GM19025 (cell line): ENCODE data around the gene MAPK8.

ENCODE experiments used
- ATAC-seq: cut with Tn5 transposase; IDR thresholded peaks from one replicate; pipeline ENCODE4 v1.9.1; 2021; ENCODE audit warnings: mild to moderate bottlenecking, low read depth, moderate library complexity; ENCODE audit not compliant: unreplicated experiment

Gene MAPK8

DNA sequence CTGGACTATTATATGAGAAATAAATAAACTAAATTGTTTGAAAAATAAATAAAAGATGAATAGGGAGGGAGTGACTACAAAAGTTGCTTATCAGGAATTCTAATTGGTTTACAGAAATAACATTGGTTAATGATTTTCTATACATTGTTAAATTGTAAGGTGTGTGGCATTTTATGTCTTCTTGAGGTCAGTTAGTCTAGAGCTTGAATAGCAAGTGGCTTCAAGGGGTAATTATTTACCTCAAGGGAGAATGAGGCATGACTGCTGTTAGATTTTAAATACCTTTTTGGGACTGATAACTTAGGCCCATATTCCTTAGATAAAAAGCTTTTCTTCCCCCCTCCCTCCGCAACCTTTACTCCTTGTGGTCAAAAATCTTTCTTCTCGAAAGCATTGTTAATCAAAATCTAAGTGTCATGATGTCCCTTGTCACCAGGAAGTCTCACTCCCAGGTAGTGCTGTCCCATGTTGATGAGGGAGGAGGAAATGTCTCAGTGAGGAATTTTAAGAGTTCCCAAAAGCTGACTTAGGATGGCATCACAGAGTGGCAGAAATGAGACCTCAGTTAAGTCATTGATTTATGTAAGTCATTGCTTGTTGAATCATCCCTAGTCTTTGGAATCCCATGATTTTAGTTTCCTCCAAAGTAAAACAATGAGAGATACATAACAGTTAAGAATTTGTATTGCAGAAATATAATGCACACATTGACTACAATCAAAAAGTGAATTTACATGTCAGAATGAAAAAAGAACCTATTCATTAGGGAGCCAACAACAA, 71.5 kb downstream of the MAPK8 start:
- ATAC-seq = no peak

DNA sequence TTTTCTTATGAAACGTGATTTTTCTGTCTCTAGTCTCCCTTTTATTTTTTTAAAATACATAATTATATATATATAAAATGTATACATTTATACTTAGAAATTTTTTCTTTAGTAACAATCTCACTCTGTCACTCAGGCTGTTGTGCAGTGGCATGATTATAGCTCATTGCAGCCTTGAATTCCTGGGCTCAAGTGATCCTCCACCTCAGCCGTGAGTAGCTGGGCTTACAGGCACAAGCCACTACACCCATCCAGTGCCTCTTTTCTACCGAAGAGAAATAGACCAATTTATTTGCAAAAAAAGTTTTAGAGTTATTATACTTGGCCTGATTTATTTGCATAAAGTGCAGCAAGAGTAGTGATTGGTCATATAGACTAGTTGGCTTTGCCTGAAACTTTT, 72.2 kb downstream of the MAPK8 start:
- ATAC-seq = no peak

GRCh38 chr10:48381971-48382370, 75.5 kb downstream of the MAPK8 start:
- no peak for ATAC-seq

DNA sequence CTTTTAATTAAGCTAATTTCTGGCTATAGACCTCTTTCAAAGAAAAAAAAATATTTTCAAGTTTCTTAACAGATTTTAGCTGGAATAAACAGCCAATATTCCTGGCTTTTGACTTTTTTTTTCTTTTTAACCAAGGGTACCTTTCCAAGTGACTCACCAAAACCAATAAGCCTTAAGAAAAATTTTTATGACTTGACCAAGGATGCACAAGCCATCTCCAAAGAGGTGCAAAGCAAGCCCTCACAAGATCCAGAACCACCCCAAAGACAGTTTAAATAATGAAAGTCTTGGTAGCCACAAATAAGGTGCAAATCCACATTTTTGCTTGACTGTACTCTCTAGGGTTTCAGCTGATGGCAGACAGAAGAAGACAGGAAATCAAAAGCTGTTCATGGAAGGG, 76.5 kb downstream of the MAPK8 start:
- no peak for ATAC-seq

- ATAC-seq = no peak
Measured at GRCh38 chr10:48383393-48383792, 76.9 kb downstream of the MAPK8 start.

GRCh38 chr10:48384699-48384982, 78.2 kb downstream of the MAPK8 start:
- ATAC-seq = no peak

- ATAC-seq = no peak
Measured at GRCh38 chr10:48389272-48389671, 82.8 kb downstream of the MAPK8 start.

GRCh38 chr10:48389846-48390557, 83.5 kb downstream of the MAPK8 start:
- no peak for ATAC-seq

GRCh38 chr10:48390558-48390871, 84.0 kb downstream of the MAPK8 start:
- ATAC-seq = no peak

GRCh38 chr10:48390933-48391845, 84.7 kb downstream of the MAPK8 start:
- no peak for ATAC-seq

DNA sequence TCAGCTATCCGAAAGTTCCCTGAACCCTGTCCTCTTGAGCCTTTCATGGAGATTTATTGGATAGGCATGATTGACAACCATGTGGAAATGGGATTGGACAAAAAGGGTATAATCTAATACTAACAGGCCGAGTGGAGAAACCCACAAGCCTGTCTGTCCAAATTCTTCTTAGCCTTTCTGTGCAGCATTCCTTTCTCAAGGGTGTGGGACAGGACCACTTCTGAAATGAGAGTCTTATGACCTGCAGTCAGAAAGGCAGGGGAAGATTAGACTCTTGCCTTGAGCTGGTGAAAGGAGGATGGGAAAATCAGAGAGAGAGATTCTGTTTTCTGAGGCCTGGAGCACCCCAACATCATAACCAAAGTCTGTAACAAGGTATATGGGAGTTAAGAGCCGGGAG, 85.5 kb downstream of the MAPK8 start:
- ATAC-seq = no peak

- no peak for ATAC-seq
Measured at GRCh38 chr10:48398261-48398660, 91.8 kb downstream of the MAPK8 start.

DNA sequence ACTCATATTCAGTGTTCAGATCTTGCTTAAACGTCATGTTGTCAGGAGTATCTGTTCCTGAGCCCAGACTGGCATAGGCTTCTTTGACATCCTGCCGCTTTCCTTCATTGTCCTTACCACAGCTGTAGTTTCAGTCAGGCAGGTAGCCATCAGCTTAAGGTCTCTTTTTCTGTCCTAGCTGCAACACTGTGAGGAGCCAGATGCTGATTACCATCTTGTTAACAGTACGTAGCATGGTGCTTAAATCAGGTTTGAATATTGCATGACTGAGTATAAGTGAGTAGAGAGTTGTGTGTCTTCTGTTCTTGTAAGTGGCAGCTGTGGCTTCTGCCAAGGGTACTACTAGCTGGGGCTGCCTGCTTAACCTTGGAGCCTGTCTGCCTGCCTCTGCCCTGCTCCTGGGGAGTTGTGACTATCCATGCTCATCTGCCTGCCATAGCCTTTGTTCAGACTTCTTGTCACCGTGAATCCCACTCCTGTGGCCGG, 92.6 kb downstream of the MAPK8 start:
- no peak for ATAC-seq

DNA sequence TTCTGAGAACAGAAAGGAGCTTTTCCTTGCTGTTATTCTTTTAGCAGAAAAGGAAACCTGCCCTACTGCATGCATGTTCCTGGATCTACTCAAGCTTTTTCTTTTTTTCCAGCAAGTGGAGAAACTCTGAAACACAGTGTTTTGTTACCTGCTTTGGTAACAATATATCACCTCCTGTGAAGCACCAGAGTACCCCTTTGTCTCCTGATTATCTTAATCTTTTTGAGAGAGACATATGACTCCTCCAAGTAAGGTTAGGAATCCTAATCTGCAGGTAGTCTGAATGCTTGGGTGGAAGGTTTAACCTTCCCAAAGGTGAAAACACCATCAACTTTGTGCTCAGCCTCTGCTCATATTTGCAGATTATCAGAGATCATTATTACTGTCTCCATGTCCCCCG, 93.1 kb downstream of the MAPK8 start:
- no peak for ATAC-seq

GRCh38 chr10:48400129-48400849, 93.8 kb downstream of the MAPK8 start:
- ATAC-seq = no peak

GRCh38 chr10:48400850-48401220, 94.4 kb downstream of the MAPK8 start:
- ATAC-seq = no peak

GRCh38 chr10:48404646-48405045, 98.2 kb downstream of the MAPK8 start:
- no peak for ATAC-seq

- ATAC-seq = no peak
Measured at GRCh38 chr10:48406204-48406603, 99.7 kb downstream of the MAPK8 start.

GRCh38 chr10:48406658-48407057, 100.2 kb downstream of the MAPK8 start:
- no peak for ATAC-seq

DNA sequence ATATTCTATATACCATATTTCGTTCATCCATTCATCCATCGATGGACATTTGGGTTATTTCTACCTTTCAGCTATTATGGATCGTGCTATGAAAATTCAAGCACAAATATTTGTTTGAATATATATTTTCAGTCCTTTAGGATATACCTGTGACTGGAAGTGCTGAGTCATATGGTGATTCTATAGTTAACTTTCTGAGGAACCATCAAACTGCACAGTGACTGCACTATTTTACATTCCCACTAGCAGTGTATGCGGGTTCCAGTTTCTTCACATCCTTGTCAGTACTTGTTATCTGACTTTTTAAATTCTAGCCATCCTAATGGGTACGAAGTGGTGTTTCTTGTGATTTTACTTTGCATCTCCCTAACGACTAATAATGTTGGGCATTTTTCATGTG, 104.0 kb downstream of the MAPK8 start:
- ATAC-seq = no peak

DNA sequence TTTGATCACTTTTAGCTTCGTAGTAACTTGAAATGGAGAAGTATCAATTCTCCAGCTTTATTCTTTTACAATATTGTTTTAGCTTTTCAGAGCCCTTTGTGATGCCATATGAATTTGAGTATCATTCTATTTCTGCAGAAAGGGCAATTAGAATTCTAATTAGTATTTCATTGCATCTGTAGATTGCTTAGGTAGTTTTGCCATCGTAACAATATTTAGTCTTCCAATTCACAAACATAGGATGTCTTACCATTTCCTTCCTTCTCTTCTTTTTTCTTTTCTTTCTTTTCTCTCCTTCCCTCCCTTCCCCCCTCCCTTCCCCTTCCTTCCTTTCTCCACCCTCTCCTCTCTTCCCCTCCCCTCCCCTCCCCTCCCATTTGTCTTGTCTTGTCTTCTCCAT, 105.0 kb downstream of the MAPK8 start:
- no peak for ATAC-seq
